Liver (tissue), 9 donors: ENCODE data around the gene MYO9B. TPM values are rescaled to one million over a fixed set of nuclear protein-coding genes. Genes with fewer than 3 reads are reported as not detected.

Experiments
- DNase-seq: peaks from one replicate; pipeline ENCODE4 v3.0.0-alpha.2; 2017; ENCODE audit warnings: low spot score
- H3K27ac ChIP-seq, 2 donors: one replicate each; pipeline ENCODE4 v1.7.0; 2013; ENCODE audit warnings: inconsistent platforms in 2 of 2, low read length in 2 of 2, control low read depth in 1 of 2, low read depth in 1 of 2, mild to moderate bottlenecking in 1 of 2
- H3K27me3 ChIP-seq, 4 donors: one replicate each; pipeline versions ENCODE4 v1.6.1 to v1.7.0; 2013; ENCODE audit warnings: low read length in 3 of 4, inconsistent platforms in 1 of 4, mild to moderate bottlenecking in 1 of 4, moderate library complexity in 1 of 4; ENCODE audit not compliant: control insufficient read depth in 4 of 4, insufficient read depth in 4 of 4
- H3K36me3 ChIP-seq, 4 donors: one replicate each; pipeline versions ENCODE4 v1.6.1 to v1.7.0; 2013; ENCODE audit warnings: low read length in 3 of 4, mild to moderate bottlenecking in 3 of 4, low read depth in 1 of 4, moderate library complexity in 1 of 4; ENCODE audit not compliant: control insufficient read depth in 4 of 4, insufficient read depth in 3 of 4
- H3K4me1 ChIP-seq, 4 donors: one replicate each; pipeline versions ENCODE4 v1.6.1 to v1.7.0; 2013; ENCODE audit warnings: low read length in 3 of 4, mild to moderate bottlenecking in 3 of 4, moderate library complexity in 1 of 4; ENCODE audit not compliant: control insufficient read depth in 4 of 4, insufficient read depth in 4 of 4
- H3K4me3 ChIP-seq, 3 donors: one replicate each; pipeline versions ENCODE4 v1.6.1 to v1.7.0; 2013; ENCODE audit warnings: low read length in 3 of 3, control low read depth in 1 of 3, low read depth in 1 of 3, mild to moderate bottlenecking in 1 of 3
- H3K9ac ChIP-seq, 2 donors: one replicate each; pipeline ENCODE4 v1.7.0; 2013; ENCODE audit warnings: low read length in 2 of 2, mild to moderate bottlenecking in 2 of 2, moderate library complexity in 2 of 2, control low read depth in 1 of 2, low read depth in 1 of 2
- H3K9me3 ChIP-seq, 4 donors: one replicate each; pipeline versions ENCODE4 v1.6.1 to v1.7.0; 2013; ENCODE audit warnings: low read length in 3 of 4; ENCODE audit not compliant: control insufficient read depth in 4 of 4
- ATF3 ChIP-seq: IDR thresholded peaks from 2 replicates; pipeline ENCODE4 v1.6.1; 2016; ENCODE audit warnings: antibody characterized with exemption
- CTCF ChIP-seq: fragments of 150-350 bp; IDR thresholded peaks from 2 replicates; pipeline ENCODE4 v1.5.1; 2017; ENCODE audit warnings: improper control_type of control experiment, low read depth, low read length; ENCODE audit not compliant: missing input control
- EGR1 ChIP-seq, 2 donors: IDR thresholded peaks; 2 replicates each; pipeline ENCODE4 v1.6.1; 2016 to 2018; ENCODE audit warnings: antibody characterized with exemption in 2 of 2, low read depth in 2 of 2
- FOXA1 ChIP-seq: IDR thresholded peaks from 2 replicates; pipeline ENCODE4 v1.6.1; 2016; ENCODE audit warnings: antibody characterized with exemption
- FOXA2 ChIP-seq: IDR thresholded peaks from 2 replicates; pipeline ENCODE4 v1.6.1; 2016; ENCODE audit warnings: antibody characterized with exemption
- GABPA ChIP-seq, 2 donors: IDR thresholded peaks in 1 of 2; conservative IDR thresholded peaks in 1 of 2; 2 replicates each; pipeline ENCODE4 v1.6.1; 2016; ENCODE audit warnings: antibody characterized with exemption in 2 of 2, mild to moderate bottlenecking in 1 of 2, moderate library complexity in 1 of 2
- HNF4A ChIP-seq, 2 donors: conservative IDR thresholded peaks; 2 replicates each; pipeline ENCODE4 v1.6.1; 2016; ENCODE audit warnings: antibody characterized with exemption in 2 of 2, mild to moderate bottlenecking in 2 of 2
- HNF4G ChIP-seq: IDR thresholded peaks from 2 replicates; pipeline ENCODE4 v1.6.1; 2016; ENCODE audit warnings: antibody characterized with exemption
- JUND ChIP-seq, 2 donors: IDR thresholded peaks; 2 replicates each; pipeline ENCODE4 v1.6.1; 2016; ENCODE audit warnings: antibody characterized with exemption in 2 of 2
- MAX ChIP-seq: IDR thresholded peaks from 2 replicates; pipeline ENCODE4 v1.6.1; 2016; ENCODE audit warnings: antibody characterized with exemption
- NR2F2 ChIP-seq: IDR thresholded peaks from 2 replicates; pipeline ENCODE4 v1.6.1; 2016; ENCODE audit warnings: antibody characterized with exemption
- RAD21 ChIP-seq, 2 donors: IDR thresholded peaks; 2 replicates each; pipeline ENCODE4 v1.6.1; 2016; ENCODE audit warnings: antibody characterized with exemption in 2 of 2, mild to moderate bottlenecking in 2 of 2
- REST ChIP-seq: IDR thresholded peaks from 2 replicates; pipeline ENCODE4 v1.6.1; 2016; ENCODE audit warnings: antibody characterized with exemption, mild to moderate bottlenecking
- RXRA ChIP-seq, 2 donors: IDR thresholded peaks; 2 replicates each; pipeline ENCODE4 v1.6.1; 2017 to 2018; ENCODE audit warnings: antibody characterized with exemption in 2 of 2, mild to moderate bottlenecking in 1 of 2
- SP1 ChIP-seq: IDR thresholded peaks from 2 replicates; pipeline ENCODE4 v1.6.1; 2018; ENCODE audit warnings: antibody characterized with exemption, mild to moderate bottlenecking
- TAF1 ChIP-seq: conservative IDR thresholded peaks from 2 replicates; pipeline ENCODE4 v1.6.1; 2016; ENCODE audit warnings: antibody characterized with exemption, mild to moderate bottlenecking
- YY1 ChIP-seq: IDR thresholded peaks from 2 replicates; pipeline ENCODE4 v1.6.1; 2016; ENCODE audit warnings: antibody characterized with exemption, mild to moderate bottlenecking
- ZBTB33 ChIP-seq: IDR thresholded peaks from 2 replicates; pipeline ENCODE4 v1.6.1; 2016; ENCODE audit warnings: antibody characterized with exemption
- WGBS: extraction: QIAGEN DNeasy Blood & Tissue Kit; methylation state at CpG from one replicate; pipeline ENCODE4 v1.1.7; 2013; 5-methylcytosine and 5-hydroxymethylcytosine counted together
- polyA plus RNA-seq, 2 donors: library from polyadenylated mRNA; stranded (reverse) in 1 of 2; unstranded in 1 of 2; fragments of 200-250 nt in 1 of 2; fragments of >200 nt in 1 of 2; fragmentation: Nextera tagmentation in 1 of 2; extraction: Ambion mirVana in 1 of 2; gene quantifications; one replicate each; pipeline versions ENCODE4 v1.2.1 to v1.2.3, GENCODE V29; 2013 to 2015
- total RNA-seq, 2 donors: library from RNA; depleted of rRNA; stranded (reverse); fragments of >200 nt; gene quantifications; one replicate each; pipeline ENCODE4 v1.2.3, GENCODE V29; 2014
- donor health status: healthy.
- donor health status: healthy.
- donor health status: healthy.
- donor health status: healthy.
- donor health status: healthy.

Gene MYO9B
- total and polyA plus RNA-seq, 4 donors, result 9.1 to 32.5 (median 21.0) TPM

- Histone ChIP-seq H3K27me3 (no peaks in the 10 kb centered on the region), H3K36me3 (peaks cover 4 to 25% (median 8%) of the 10 kb centered on the region in 4 donors), H3K9me3 (no peaks in the 10 kb centered on the region), H3K4me1 (peaks cover 0 to 15% (median 12%) of the 10 kb centered on the region in 4 donors), H3K9ac (no peak overlapping the region), H3K4me3 (peak overlapping the region; percentile 57 to 92 (median 61)), H3K27ac (peak overlapping the region in 1 of 2 donors; percentile 97)
- no peak for DNase-seq
- 88% methylated on average over 13 of the region's 13 CpGs for WGBS
- no peak for TF ChIP-seq RAD21 (IDR thresholded peaks at IDR 0.05)
Measured at GRCh38 chr19:17216058-17216670, 140.6 kb downstream of the MYO9B start.

- Histone ChIP-seq H3K36me3 (peaks cover 0 to 13% (median 5%) of the 10 kb centered on the region in 4 donors), H3K9me3 (no peaks in the 10 kb centered on the region), H3K4me3 (no peak overlapping the region), H3K9ac (no peak overlapping the region), H3K27me3 (no peaks in the 10 kb centered on the region), H3K4me1 (peaks cover 0 to 15% (median 12%) of the 10 kb centered on the region in 4 donors), H3K27ac (no peak overlapping the region)
- 98% methylated on average over 8 of the region's 8 CpGs for WGBS
- no peak for TF ChIP-seq CTCF
- no peak for TF ChIP-seq HNF4G
- TF ChIP-seq SP1, result no peak
- no peak for TF ChIP-seq REST
- TF ChIP-seq YY1, result no peak
- TF ChIP-seq GABPA (IDR thresholded peaks at IDR 0.05 in 1 of 2, conservative IDR thresholded peaks at IDR 0.05 in 1 of 2), result no peak
- TF ChIP-seq MAX, result no peak
- no peak for TF ChIP-seq TAF1
- no peak for TF ChIP-seq EGR1 (IDR thresholded peaks at IDR 0.05; ENCODE audit: low read depth in 2 of 2)
- TF ChIP-seq NR2F2, result no peak
- TF ChIP-seq FOXA2, result no peak
- TF ChIP-seq FOXA1, result no peak
- TF ChIP-seq JUND (IDR thresholded peaks at IDR 0.05), result no peak
- TF ChIP-seq ZBTB33, result no peak
- TF ChIP-seq ATF3, result no peak
- TF ChIP-seq HNF4A (conservative IDR thresholded peaks at IDR 0.05), result no peak
- TF ChIP-seq RAD21 (IDR thresholded peaks at IDR 0.05), result no peak
- TF ChIP-seq RXRA (IDR thresholded peaks at IDR 0.05), result no peak
- DNase-seq, result no peak
Measured at GRCh38 chr19:17219286-17219685, 143.7 kb downstream of the MYO9B start.
